Left forelimb (tissue), 1 donor: Measurements from ENCODE around the gene ANKS1B.
"Not testable (repeated sequence)": the region's sequence is repeated elsewhere in the genome, so short reads cannot be mapped to it uniquely, and the experiment has no call there.

Experiments used
- DNase-seq: peaks from one replicate; pipeline ENCODE4 v3.0.0-alpha.2; 2018; ENCODE audit warnings: low spot score

The ANKS1B gene

GRCh38 chr12:98870504-98870903 is 1114.2 kb downstream of the ANKS1B start:
- DNase-seq = no peak

GRCh38 chr12:98869886-98870503 is 1114.7 kb downstream of the ANKS1B start:
- DNase-seq = no peak

GRCh38 chr12:98868538-98868937 is 1116.2 kb downstream of the ANKS1B start:
- no peak for DNase-seq

DNA sequence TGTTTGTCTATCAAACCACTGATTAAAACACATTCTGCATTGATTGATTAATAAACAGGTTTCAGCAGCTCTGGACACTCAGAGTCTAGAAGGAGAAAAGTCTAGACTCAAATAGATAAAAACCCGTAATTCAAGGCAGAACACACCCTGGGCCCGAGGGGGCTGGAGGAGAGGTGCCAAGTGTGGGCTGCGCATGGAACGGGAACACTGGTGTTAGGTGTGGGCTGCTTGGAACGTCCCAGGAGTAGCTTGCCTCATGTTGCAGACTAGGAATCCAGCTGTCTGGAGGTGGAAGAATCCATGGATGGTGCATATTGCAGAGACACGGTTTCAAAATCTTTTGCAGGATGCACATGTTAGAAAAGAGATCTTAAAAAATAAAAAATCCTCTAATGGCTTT is 1116.7 kb downstream of the ANKS1B start:
- DNase-seq = no peak

- no peak for DNase-seq
Observed at GRCh38 chr12:98864363-98864762, 1120.4 kb downstream of the ANKS1B start.

GRCh38 chr12:98863167-98863566 is 1121.6 kb downstream of the ANKS1B start:
- DNase-seq = no peak

GRCh38 chr12:98861251-98861650 is 1123.5 kb downstream of the ANKS1B start:
- DNase-seq = no peak

- DNase-seq = no peak
Observed at GRCh38 chr12:98856897-98857540, 1127.7 kb downstream of the ANKS1B start.

- DNase-seq = no peak
Observed at GRCh38 chr12:98852181-98852580, 1132.6 kb downstream of the ANKS1B start.

DNA sequence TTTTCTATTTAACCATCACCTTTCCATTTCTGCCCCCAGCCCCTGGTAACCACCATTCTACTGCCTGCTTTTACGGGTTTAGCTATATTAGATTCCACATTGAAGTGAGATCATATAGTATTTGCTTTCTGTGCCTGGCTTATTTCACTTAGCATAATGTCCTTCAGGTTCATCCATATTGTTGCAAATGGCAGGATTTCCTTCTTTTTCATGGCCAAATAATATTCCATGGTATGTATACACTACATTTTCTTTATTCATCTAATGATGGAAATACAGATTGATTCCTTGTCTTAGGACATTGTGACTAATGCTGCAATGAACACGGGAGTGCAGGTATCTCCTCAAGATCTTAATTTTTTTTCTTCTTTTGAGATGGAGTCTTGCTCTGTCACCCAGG is 1137.5 kb downstream of the ANKS1B start:
- DNase-seq = no peak

DNA sequence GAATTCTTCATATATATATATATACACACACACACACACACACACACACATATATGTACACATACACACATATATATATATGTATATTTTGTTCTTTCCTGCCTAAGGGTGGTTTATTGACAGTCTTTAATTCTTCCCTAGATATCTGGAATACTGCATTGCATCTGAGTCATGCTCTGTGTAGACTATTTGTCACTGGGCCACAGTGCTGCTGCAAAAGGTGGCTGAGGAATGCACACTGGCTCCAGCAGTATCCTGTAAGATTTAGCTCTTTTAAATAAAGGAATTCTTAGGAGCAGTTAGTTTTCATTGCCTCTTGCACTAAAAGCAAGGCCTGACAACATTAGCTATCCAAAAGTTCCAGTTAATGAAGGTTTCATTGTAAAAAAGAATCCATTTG is 1138.8 kb downstream of the ANKS1B start:
- no peak for DNase-seq

- no peak for DNase-seq
Observed at GRCh38 chr12:98840325-98840724, 1144.4 kb downstream of the ANKS1B start.

DNA sequence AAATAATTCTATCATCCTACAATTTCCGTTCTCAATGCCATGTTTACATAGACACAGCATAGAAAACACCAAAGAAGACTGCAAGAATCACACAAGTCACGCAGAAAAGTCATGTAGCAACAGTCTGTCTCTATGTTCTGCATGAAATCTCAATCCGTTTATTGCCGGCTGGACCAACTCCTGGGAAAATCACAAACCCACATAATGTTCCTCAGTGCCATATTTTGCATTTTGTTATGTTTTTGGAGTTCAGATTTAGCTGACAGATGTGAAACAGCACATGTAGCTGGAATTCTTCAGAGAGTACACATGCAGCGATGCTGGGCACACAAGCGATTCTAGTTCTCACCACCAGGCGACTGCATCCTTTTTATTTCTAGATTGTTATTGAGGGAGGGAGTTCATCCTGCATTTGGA is 1146.5 kb downstream of the ANKS1B start:
- DNase-seq = no peak

DNA sequence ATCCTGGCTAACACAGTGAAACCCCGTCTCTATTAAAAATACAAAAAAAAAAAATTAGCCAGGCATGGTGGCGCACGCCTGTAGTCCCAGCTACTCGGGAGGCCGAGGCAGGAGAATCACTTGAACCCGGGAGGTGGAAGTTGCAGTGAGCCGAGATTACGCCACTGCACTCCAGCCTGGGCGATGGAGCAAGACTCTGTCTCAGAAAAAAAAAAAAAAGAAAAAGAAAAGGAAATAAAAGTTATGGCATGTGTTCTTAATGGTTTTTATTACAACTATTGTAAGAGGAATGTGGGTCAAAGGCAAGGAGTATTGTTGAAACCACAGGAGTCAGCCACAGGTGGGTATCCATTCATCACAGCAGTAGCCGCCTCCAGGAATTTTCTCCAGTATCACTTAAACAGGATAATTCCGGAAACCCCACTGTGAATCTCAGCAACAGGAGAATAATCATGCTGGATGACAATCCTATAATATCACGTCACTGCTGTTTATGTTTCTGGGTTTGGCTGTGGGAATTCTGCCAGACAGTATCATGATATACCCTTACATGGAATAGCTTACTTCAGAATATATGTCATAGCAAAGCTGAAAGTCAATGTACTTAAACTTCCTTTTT is 1147.5 kb downstream of the ANKS1B start:
- DNase-seq = not testable (repeated sequence)

DNA sequence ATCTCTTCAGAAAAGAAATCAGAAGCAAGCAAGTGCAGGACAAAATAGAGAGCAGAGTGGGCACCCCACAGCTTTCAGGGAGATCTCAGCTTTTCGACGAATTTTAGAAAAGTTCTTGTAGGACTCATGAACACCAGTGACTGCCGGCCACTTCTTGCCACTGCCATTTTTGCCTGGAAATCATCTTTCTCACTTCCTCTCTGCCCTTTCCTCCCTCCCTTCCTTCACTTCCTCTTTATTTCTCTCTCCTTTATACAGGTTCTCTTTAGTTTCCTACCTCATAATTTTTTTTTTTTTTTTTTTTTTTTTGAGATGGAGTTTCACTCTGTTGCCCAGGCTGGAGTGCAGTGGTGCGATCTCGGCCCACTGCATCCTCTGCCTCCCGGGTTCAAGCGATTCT is 1154.1 kb downstream of the ANKS1B start:
- no peak for DNase-seq

DNA sequence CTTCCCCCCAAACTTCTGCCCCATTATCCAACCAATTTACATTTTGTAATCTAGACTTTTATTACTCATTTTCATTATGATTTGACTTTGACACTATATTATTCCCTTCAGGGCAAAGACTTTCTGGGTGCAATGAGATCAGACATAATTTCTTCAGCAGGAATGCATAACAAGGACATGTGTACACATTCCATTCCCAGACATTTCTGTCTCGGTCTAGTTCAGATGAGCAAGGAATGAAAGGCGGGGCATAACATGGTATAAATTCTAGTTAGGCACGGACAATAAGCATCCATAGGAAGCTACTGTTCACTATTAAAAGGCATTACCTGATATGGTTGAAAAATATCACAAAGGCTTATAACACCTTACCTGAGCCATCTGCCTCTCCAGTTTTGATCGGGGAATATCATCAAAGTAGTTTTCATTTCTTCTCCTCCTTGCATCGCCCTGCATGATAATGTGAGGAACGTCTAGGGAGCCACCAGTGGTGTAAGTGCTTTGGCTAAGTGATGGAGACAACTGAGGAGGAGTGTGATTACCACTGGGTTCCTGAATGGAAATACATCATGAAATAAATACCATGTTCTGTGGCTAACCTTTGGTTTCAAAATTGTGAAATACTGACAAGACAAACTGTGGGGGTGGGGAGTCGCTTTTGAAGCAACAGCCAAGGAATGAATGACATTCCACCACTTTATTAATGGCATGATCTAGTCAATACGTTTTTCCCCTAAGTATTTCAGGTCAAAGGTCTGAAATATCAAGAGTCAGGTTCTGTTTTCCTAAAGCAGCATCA is 1155.7 kb downstream of the ANKS1B start:
- no peak for DNase-seq

DNA sequence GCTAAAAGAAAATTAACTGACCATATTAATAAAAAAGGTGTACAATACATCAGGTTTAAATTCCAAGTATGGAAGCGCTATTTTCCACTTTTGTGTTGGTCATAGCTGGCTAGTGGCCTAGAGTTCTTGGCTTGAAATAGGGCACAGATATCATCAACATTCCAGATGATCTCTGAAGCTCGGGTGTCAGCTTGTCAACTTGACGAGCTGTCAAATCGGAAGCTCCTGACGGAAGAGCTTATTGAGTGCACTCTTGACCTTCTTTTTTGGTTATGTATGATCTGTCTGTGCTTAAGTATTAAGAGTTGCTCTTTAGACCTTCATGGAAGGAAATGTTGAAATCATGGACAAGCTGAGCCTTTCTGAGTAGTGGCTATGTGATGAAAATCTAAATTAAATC is 1161.7 kb downstream of the ANKS1B start:
- no peak for DNase-seq

- DNase-seq = peak; percentile 69
Observed at GRCh38 chr12:98821866-98822265, 1162.9 kb downstream of the ANKS1B start.

GRCh38 chr12:98821232-98821631 is 1163.5 kb downstream of the ANKS1B start:
- no peak for DNase-seq

GRCh38 chr12:98819821-98820404 is 1164.8 kb downstream of the ANKS1B start:
- DNase-seq = no peak

DNA sequence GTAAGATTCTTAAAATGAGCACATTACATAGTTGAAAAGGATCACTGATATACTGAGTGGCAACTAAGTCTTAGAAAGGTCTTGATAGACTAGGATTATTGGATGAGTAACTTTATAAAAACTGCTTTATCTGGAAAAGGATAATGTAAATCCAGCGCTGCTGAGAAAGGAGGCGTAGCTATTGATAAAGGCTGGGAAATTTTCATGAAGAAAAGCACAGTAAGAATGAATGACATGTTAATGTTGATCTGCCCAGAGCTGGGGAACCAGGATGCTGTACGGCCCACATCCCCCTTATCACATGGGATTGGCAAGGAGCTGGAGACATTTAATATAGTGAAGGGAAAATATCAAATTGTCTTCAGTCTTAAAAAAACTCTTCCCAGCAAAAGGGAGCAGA is 1165.7 kb downstream of the ANKS1B start:
- DNase-seq = no peak

GRCh38 chr12:98818239-98818638 is 1166.5 kb downstream of the ANKS1B start:
- no peak for DNase-seq
